ENCODE measurements around the gene AGPS. TPM values are rescaled to one million over a fixed set of nuclear protein-coding genes. Genes with fewer than 3 reads are reported as not detected.

AGPS gene
- total and polyA plus RNA-seq, 9 of the 15 experiments (the other 6 are each of a cell fraction or from before 2014, with no cell fraction given) = 15.5 to 211 (median 63.1) TPM

DNA sequence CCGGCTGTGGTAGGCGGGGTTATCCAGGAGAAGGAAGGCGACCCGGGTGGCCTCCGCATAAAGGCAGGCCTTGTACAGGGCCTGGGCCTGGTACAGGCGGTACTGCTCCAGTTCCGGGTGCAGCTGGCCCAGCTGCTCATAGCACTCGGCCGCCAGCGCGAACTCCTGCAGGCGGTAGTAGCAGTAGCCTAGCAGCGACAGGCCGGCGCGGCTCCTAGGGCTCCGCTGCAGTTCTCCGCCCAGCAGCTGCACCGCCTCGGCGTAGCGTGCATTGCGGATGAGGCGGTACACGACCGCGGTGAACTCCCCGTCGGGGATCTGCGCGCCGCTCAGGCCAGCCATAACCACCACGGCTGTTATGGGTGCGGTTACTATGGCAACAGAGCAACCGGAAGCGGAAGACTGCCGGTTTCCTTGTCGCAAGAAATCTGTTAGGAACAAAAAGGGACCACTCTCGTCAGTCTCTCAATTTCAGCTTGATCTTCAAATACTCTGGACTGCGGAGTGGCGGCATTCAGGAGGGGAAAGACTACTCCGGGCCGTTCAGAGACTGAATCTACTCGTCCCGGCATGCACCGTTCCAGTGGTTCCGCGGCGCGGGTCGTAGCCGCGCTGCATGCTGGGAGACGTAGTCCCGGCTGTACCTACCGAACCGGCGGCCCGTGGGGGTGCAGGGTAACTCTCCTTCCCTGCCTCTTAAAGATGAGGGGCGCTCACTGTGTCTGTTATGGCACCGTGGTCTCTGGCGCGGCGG, 160.0 kb downstream of the AGPS start (continued):
- TF ChIP-seq, protein P1, sequence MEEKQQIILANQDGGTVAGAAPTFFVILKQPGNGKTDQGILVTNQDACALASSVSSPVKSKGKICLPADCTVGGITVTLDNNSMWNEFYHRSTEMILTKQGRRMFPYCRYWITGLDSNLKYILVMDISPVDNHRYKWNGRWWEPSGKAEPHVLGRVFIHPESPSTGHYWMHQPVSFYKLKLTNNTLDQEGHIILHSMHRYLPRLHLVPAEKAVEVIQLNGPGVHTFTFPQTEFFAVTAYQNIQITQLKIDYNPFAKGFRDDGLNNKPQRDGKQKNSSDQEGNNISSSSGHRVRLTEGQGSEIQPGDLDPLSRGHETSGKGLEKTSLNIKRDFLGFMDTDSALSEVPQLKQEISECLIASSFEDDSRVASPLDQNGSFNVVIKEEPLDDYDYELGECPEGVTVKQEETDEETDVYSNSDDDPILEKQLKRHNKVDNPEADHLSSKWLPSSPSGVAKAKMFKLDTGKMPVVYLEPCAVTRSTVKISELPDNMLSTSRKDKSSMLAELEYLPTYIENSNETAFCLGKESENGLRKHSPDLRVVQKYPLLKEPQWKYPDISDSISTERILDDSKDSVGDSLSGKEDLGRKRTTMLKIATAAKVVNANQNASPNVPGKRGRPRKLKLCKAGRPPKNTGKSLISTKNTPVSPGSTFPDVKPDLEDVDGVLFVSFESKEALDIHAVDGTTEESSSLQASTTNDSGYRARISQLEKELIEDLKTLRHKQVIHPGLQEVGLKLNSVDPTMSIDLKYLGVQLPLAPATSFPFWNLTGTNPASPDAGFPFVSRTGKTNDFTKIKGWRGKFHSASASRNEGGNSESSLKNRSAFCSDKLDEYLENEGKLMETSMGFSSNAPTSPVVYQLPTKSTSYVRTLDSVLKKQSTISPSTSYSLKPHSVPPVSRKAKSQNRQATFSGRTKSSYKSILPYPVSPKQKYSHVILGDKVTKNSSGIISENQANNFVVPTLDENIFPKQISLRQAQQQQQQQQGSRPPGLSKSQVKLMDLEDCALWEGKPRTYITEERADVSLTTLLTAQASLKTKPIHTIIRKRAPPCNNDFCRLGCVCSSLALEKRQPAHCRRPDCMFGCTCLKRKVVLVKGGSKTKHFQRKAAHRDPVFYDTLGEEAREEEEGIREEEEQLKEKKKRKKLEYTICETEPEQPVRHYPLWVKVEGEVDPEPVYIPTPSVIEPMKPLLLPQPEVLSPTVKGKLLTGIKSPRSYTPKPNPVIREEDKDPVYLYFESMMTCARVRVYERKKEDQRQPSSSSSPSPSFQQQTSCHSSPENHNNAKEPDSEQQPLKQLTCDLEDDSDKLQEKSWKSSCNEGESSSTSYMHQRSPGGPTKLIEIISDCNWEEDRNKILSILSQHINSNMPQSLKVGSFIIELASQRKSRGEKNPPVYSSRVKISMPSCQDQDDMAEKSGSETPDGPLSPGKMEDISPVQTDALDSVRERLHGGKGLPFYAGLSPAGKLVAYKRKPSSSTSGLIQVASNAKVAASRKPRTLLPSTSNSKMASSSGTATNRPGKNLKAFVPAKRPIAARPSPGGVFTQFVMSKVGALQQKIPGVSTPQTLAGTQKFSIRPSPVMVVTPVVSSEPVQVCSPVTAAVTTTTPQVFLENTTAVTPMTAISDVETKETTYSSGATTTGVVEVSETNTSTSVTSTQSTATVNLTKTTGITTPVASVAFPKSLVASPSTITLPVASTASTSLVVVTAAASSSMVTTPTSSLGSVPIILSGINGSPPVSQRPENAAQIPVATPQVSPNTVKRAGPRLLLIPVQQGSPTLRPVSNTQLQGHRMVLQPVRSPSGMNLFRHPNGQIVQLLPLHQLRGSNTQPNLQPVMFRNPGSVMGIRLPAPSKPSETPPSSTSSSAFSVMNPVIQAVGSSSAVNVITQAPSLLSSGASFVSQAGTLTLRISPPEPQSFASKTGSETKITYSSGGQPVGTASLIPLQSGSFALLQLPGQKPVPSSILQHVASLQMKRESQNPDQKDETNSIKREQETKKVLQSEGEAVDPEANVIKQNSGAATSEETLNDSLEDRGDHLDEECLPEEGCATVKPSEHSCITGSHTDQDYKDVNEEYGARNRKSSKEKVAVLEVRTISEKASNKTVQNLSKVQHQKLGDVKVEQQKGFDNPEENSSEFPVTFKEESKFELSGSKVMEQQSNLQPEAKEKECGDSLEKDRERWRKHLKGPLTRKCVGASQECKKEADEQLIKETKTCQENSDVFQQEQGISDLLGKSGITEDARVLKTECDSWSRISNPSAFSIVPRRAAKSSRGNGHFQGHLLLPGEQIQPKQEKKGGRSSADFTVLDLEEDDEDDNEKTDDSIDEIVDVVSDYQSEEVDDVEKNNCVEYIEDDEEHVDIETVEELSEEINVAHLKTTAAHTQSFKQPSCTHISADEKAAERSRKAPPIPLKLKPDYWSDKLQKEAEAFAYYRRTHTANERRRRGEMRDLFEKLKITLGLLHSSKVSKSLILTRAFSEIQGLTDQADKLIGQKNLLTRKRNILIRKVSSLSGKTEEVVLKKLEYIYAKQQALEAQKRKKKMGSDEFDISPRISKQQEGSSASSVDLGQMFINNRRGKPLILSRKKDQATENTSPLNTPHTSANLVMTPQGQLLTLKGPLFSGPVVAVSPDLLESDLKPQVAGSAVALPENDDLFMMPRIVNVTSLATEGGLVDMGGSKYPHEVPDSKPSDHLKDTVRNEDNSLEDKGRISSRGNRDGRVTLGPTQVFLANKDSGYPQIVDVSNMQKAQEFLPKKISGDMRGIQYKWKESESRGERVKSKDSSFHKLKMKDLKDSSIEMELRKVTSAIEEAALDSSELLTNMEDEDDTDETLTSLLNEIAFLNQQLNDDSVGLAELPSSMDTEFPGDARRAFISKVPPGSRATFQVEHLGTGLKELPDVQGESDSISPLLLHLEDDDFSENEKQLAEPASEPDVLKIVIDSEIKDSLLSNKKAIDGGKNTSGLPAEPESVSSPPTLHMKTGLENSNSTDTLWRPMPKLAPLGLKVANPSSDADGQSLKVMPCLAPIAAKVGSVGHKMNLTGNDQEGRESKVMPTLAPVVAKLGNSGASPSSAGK (IDR thresholded peaks at IDR 0.05) = no peak
- no peak for TF ChIP-seq YBX1 (IDR thresholded peaks at IDR 0.05)
